T1000 (cell line): Measurements from ENCODE around the gene C1orf210.

Experiments
- DNase-seq: peaks from one replicate; lab custom pipeline; 2025; ENCODE audit warnings: mixed read lengths; lab: John Stamatoyannopoulos, UW

The C1orf210 gene

DNA sequence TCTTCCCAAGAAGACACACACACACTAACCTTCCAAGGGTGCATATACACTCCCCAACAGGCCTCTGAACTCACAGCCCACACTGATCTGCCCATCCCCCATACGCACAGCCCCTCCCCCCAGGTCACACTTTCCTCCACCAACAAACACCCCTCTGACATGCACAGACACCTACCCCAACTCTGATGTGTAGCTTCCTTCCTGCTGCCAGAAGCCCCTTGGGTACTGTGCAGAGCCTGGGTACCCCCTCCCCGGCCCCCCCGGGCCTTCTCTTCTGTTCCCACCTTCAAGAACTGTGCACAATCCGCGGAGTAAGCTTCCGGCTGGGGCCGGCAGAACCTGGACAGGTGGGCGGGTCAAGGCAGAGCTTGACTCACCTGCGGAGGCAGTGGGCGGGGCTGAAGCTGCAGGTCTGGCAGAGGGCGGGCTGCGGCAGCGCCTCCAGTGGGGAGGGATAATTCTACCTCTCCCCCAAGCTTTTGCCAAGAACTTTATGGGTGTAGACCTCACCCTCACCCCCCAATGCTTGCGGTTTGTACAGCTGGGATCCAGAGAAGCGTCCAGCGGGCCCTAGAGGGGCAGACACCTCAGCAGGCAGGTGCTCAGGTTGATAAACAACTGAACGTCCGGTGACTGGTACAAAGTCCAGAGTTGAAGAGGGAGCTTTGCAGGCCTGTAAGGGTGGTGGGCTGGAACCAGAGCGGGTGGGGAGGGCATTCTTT, at the start of gene C1orf210:
Gene C1orf210 (minus strand): TSS at position 313 of the 722 bp plus-strand sequence. CDS start 2,311 bp downstream, outside the sequence.
- DNase-seq: no peak

DNA sequence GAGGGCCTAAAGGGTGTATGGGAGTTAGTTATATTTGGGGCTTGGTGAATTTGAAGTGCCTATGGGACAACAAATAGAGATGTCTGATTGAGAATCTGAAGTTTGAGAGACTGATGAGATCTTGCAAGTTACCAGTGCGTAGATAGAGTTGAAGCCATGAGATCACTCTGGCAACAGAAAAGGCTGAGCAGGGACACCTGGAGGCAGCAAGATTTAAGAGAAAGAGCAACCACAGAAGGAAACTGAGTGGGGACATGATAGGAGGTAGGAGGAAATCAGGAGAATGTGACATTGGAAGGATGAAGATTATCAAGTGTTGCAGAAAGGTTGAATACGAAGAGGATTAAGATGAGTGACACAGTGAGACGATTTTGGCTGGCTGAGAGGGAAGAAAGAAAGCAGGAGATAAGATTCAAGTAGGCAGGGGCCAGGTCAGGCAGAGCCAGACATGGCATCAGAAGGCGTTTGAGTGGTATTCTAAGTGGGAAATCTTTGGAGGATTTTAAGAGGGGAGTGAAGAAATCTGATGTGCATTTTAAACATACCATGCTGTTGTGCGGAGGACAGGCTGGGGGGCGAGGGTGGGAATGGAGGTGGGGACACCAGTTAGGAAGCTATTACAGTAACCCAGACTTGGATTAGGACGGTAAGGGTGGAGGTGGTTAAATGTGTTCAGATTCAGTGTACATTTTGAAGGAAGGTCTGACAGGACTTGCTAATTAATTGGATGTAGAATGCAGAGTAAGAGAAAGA, 49.2 kb upstream of the C1orf210 start:
- DNase-seq: no peak

GRCh38 chr1:43331688-43332087, 46.3 kb upstream of the C1orf210 start:
- DNase-seq: no peak

- peak; percentile 65 for DNase-seq
Observed at GRCh38 chr1:43329995-43330751, 44.8 kb upstream of the C1orf210 start.

DNA sequence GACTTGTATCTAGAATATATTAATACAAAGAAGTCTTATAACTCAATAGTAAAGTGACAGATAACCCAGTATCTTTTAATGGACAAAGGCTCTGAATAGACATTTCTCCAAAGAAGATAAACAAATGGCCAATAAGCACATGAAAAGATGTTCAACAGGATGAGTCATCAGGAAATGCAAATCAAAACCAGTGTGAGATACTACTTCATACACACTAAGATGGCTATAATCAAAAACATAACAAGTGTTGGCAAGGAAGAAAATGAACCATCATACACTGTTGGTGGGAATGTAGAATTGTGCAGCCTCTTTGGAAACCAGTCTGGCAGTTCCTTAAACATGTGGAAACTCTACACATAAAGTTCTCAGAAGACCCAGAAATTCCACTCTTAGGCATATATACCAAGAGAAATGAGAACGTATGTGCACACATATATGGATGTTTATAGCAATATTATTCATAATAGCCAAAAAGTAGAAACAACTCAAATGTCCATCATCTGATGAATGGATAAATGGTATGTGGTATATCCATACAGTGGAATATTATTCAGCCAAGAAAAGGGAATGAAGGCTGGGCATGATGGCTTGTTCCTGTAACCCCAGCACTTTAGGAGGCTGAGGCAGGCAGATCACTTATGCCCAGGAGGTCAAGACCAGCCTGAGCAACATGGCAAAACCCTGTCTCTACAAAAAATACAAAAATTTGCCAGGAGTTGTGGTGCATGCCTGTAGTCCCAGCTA, 42.3 kb upstream of the C1orf210 start:
- no peak for DNase-seq

DNA sequence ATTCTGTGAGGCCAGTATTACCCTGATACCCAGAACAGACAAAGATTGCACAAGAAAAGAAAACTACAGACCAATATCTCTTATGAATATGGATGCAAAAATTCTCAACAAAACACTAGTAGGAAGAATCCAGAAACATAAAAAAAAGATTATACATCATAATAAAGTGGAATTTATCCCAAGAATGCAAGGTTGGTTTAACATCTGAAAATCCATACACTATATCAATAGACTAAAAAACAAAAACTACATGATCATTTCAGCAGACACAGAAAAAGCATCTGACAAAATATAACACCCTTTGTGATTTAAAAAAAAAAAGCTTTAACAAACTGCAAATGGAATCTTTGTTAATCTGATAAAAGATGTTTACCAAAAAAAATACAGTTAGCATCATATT, 40.0 kb upstream of the C1orf210 start:
- DNase-seq: no peak

GRCh38 chr1:43324810-43325209, 39.4 kb upstream of the C1orf210 start:
- no peak for DNase-seq

DNA sequence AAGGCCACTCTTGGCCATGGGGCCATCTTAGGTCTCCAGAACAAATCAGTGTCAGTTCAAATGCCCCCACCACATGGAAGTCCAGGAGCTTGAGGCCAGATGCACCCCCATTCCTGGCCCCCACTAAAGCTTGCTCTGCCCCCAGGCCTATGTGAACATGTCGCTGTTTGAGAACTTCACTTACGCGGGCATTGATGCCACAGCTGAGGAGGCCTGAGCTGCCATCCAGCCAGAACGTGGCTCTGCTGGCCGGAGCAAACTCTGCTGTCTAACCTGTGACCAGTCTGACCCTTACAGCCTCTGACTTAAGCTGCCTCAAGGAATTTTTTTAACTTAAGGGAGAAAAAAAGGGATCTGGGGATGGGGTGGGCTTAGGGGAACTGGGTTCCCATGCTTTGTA, 37.1 kb upstream of the C1orf210 start:
- no peak for DNase-seq

DNA sequence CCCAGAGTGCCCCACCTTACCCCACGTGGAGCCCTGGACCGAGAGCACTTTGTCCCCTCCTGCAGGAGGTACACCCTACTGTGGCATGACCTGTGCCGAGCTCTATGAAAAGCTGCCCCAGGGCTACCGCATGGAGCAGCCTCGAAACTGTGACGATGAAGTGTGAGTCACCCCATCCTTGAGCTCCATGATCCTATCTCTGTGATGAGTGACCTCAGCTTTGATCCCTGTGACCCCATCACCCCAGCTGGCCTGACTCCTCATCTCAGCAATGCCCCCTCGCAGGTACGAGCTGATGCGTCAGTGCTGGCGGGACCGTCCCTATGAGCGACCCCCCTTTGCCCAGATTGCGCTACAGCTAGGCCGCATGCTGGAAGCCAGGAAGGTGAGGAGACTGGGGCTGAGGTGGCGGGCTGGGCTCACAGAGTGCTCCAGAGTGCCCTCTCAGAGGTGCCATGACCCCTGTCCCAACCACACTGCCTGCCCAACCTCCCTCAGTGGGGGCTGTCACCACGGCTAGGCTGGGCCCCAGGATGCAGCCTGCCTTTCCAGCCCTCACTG, 36.0 kb upstream of the C1orf210 start:
- DNase-seq: no peak

GRCh38 chr1:43319766-43320165, 34.4 kb upstream of the C1orf210 start:
- DNase-seq: no peak

DNA sequence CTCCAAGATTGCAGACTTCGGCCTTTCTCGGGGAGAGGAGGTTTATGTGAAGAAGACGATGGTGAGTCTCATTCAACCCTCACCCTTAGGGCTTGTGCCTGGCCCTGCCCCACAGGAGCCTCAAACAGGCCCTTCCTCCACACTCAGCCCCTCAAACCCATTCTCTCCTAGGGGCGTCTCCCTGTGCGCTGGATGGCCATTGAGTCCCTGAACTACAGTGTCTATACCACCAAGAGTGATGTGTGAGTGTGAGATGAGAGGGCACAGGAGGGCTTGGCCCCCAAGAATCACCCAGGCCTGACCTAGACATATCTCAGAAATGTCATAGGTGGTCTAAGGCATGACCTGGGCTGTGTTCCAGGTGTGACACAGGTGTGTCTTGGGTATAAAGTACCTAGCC, 33.9 kb upstream of the C1orf210 start:
- DNase-seq: no peak

DNA sequence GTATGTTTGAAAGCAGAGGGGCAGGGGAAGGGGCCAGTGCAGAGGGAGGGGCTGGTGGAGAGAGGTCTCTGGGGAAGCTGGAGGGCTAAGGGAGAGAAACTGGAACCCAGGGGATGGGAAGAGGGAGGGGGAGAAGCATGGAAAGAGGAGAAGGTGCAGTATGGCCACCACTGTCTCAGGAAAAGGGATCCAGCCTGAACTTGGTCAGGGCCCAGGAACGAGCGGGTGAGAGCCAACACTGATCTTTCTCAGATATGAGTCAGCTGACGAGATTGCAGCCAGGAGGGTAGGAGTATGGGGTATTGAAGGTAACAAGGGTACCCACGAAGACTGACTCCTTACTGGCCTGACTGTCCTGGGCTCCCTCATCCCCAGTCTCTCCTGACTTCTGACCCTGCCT, 33.5 kb upstream of the C1orf210 start:
- DNase-seq: no peak

- no peak for DNase-seq
Observed at GRCh38 chr1:43317817-43318471, 32.6 kb upstream of the C1orf210 start.

- no peak for DNase-seq
Observed at GRCh38 chr1:43316738-43317520, 31.5 kb upstream of the C1orf210 start.

- no peak for DNase-seq
Observed at GRCh38 chr1:43315963-43316737, 30.8 kb upstream of the C1orf210 start.

DNA sequence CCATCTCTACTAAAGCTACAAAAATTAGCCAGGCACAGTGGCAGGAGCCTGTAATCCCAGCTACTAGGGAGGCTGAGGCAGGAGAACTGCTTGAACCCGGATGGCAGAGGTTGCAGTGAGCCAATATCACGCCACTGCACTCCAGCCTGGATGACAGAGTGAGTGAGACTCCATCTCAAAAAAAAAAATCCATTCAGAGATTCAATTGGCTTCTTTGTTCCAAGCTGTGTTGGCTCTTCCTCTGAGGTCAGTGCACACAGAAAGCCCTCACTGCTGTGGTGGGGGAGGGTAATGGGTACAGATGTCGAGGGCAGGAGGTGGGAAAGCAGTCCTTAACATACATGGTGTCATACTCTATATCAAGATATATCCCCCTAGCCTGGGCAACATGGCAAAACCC, 30.1 kb upstream of the C1orf210 start:
- no peak for DNase-seq

- DNase-seq: no peak
Observed at GRCh38 chr1:43314233-43314632, 28.9 kb upstream of the C1orf210 start.

DNA sequence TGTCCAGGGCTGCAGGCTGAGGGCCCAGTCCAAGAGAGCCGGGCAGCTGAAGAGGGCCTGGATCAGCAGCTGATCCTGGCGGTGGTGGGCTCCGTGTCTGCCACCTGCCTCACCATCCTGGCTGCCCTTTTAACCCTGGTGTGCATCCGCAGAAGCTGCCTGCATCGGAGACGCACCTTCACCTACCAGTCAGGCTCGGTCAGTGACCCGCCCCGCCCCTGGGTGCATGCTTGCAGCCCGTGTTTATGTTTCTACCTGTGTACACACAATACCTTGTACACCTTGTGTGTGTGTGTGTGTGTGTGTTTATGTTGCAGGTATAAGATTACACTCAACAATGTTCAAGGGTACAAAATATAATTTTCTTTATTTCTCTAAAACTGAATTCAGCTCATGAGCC, 28.4 kb upstream of the C1orf210 start:
- DNase-seq: no peak

GRCh38 chr1:43312663-43313515, 27.5 kb upstream of the C1orf210 start:
- DNase-seq: no peak
